ENCODE results near the gene SYT17.
A peak's percentile ranks its signal among the peaks of the same experiment; 100 is the strongest.

DNA sequence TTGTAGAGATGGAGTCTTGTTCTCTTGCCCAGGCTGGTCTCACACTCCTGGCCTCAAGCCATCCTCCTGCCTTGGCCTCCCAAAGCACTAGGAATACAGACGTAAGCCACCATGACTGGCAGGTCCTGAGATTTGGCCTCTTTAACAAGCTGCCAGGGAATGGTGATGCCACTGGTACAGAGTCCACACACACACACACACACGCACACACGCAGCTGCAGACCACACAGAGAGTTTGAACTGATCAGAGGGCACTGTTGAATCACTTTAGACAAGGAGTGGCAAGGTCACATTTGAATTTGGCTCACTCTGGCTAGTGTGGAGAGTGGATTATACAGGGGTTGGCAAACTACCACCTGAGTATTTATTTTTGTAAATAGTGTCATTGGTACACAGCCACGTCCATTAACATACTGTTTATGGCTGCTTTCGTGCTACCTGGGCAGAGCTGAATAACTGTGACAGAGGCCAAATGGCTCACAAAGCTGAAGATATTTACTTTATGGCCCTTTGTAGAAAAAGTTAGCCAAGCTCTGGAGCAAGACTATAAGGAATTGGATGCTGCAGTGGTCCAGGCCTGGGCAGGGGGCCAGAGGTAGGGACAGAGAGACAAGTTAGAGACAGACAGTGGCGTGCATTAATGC is 44.4 kb upstream of the SYT17 start:
- TF ChIP-seq POLR2A (IDR thresholded peaks at IDR 0.05; ENCODE audit: low read length) (no peak), JUNB (IDR thresholded peaks at IDR 0.05) (peak; percentile 77), EP300 (IDR thresholded peaks at IDR 0.05) (peak; percentile 66 to 84; a peak in 4 of 5 replicates), FOSL2 (IDR thresholded peaks at IDR 0.05) (no peak), FOSL2 (CRISPR knock-in tag; IDR thresholded peaks at IDR 0.05) (peak; percentile 78), SREBF2 (IDR thresholded peaks at IDR 0.05) (no peak), RCOR1 (IDR thresholded peaks at IDR 0.05; ENCODE audit: low read depth, low read length) (no peak), SMC3 (IDR thresholded peaks at IDR 0.05) (peak; percentile 35; the same call in 2 of the 3 replicates)
- TF ChIP-seq, protein P1, sequence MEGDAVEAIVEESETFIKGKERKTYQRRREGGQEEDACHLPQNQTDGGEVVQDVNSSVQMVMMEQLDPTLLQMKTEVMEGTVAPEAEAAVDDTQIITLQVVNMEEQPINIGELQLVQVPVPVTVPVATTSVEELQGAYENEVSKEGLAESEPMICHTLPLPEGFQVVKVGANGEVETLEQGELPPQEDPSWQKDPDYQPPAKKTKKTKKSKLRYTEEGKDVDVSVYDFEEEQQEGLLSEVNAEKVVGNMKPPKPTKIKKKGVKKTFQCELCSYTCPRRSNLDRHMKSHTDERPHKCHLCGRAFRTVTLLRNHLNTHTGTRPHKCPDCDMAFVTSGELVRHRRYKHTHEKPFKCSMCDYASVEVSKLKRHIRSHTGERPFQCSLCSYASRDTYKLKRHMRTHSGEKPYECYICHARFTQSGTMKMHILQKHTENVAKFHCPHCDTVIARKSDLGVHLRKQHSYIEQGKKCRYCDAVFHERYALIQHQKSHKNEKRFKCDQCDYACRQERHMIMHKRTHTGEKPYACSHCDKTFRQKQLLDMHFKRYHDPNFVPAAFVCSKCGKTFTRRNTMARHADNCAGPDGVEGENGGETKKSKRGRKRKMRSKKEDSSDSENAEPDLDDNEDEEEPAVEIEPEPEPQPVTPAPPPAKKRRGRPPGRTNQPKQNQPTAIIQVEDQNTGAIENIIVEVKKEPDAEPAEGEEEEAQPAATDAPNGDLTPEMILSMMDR (IDR thresholded peaks at IDR 0.05): no peak
- TF ChIP-seq, protein P2, sequence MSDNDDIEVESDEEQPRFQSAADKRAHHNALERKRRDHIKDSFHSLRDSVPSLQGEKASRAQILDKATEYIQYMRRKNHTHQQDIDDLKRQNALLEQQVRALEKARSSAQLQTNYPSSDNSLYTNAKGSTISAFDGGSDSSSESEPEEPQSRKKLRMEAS (IDR thresholded peaks at IDR 0.05): peak; percentile 55
- TF ChIP-seq, protein P3, sequence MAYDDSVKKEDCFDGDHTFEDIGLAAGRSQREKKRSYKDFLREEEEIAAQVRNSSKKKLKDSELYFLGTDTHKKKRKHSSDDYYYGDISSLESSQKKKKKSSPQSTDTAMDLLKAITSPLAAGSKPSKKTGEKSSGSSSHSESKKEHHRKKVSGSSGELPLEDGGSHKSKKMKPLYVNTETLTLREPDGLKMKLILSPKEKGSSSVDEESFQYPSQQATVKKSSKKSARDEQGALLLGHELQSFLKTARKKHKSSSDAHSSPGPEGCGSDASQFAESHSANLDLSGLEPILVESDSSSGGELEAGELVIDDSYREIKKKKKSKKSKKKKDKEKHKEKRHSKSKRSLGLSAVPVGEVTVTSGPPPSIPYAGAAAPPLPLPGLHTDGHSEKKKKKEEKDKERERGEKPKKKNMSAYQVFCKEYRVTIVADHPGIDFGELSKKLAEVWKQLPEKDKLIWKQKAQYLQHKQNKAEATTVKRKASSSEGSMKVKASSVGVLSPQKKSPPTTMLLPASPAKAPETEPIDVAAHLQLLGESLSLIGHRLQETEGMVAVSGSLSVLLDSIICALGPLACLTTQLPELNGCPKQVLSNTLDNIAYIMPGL (CRISPR knock-in tag; IDR thresholded peaks at IDR 0.05; ENCODE audit: borderline replicate concordance): no peak

Data from A549 (cell line).